BJ (cell line): ENCODE measurements around the gene CPED1. TPM values are rescaled to one million over a fixed set of nuclear protein-coding genes. Genes with fewer than 3 reads are reported as not detected.

Source experiments
- CTCF ChIA-PET: fragments of 350-600 bp; formaldehyde crosslinking; extraction: SDS; loops from one replicate; lab custom pipeline; 2021; ENCODE audit warnings: antibody characterized with exemption, inconsistent platforms; lab: Yijun Ruan, JAX
- POLR2A ChIA-PET: fragments of 300-600 bp; sonication (Branson Sonifier 250); formaldehyde crosslinking; extraction: SDS; loops from one replicate; lab custom pipeline; 2021; ENCODE audit warnings: antibody characterized with exemption; lab: Charles Lee
- DNase-seq: peaks from one replicate; pipeline ENCODE4 v3.0.0-alpha.2; 2011; ENCODE audit warnings: low read depth
- H3K27me3 ChIP-seq: 2 replicates; pipeline ENCODE4 v1.6.0; 2011; ENCODE audit warnings: low read length; ENCODE audit not compliant: control insufficient read depth, insufficient read depth
- H3K36me3 ChIP-seq: 2 replicates; pipeline ENCODE4 v1.5.1; 2011; ENCODE audit warnings: low read length; ENCODE audit not compliant: control insufficient read depth, insufficient read depth
- H3K4me3 ChIP-seq: 2 replicates; pipeline ENCODE4 v1.5.1; 2011; ENCODE audit warnings: low read depth, mild to moderate bottlenecking, control low read depth, low read length
- polyA plus RNA-seq: library from polyadenylated mRNA; depleted of rRNA; stranded (reverse); fragments of >200 nt; gene quantifications from 2 replicates; pipeline ENCODE4 v1.2.3, GENCODE V29; 2011
- TF ChIP-seq, protein P1 (sequence below): IDR thresholded peaks from 2 replicates; pipeline ENCODE4 v1.5.1; 2011; ENCODE audit warnings: low read depth, mild to moderate bottlenecking, control low read depth, inconsistent platforms, low read length, moderate library complexity; ENCODE audit not compliant: insufficient read depth

The CPED1 gene
- polyA plus RNA-seq, 1 experiment = 18.3 TPM

GRCh38 chr7:120944826-120945562 is 43.5 kb upstream of the CPED1 start:
- Histone ChIP-seq H3K27me3 (peaks cover 1% of the 10 kb centered on the region; the same call in 1 of the 2 replicates), H3K36me3 (no peaks in the 10 kb centered on the region), H3K4me3 (no peak overlapping the region)
- POLR2A ChIA-PET = no interaction called here
- TF ChIP-seq, protein P1, sequence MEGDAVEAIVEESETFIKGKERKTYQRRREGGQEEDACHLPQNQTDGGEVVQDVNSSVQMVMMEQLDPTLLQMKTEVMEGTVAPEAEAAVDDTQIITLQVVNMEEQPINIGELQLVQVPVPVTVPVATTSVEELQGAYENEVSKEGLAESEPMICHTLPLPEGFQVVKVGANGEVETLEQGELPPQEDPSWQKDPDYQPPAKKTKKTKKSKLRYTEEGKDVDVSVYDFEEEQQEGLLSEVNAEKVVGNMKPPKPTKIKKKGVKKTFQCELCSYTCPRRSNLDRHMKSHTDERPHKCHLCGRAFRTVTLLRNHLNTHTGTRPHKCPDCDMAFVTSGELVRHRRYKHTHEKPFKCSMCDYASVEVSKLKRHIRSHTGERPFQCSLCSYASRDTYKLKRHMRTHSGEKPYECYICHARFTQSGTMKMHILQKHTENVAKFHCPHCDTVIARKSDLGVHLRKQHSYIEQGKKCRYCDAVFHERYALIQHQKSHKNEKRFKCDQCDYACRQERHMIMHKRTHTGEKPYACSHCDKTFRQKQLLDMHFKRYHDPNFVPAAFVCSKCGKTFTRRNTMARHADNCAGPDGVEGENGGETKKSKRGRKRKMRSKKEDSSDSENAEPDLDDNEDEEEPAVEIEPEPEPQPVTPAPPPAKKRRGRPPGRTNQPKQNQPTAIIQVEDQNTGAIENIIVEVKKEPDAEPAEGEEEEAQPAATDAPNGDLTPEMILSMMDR = no peak
- no peak for DNase-seq
- CTCF ChIA-PET = no interaction called here

DNA sequence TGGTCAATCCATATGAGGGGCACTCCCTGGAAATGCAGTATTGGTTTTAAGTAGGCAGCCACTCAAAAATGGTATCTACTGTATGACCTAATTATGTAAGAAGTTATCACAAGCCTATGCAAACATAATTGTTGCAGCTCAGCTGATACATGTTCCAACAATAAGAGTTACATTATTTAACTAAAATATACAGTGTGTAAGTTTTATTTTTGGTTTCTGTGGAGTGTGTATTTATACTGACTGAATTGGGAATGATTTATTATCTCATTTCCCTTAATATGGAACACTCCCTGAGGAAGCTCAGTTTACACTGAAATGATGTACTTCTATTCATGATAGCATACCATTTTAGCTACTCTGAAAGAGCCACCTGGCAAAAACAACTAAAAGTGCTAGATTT is 40.5 kb upstream of the CPED1 start:
- POLR2A ChIA-PET = no interaction called here
- Histone ChIP-seq H3K36me3 (no peaks in the 10 kb centered on the region), H3K27me3 (peaks cover 1% of the 10 kb centered on the region; the same call in 1 of the 2 replicates), H3K4me3 (no peak overlapping the region)
- CTCF ChIA-PET = interaction anchor here (1.6 kb wide), 1 partner anchor 142 kb away, joined by 6 read pairs; no protein-coding TSS in a partner anchor
- TF ChIP-seq, protein P1 = no peak
- DNase-seq = no peak

DNA sequence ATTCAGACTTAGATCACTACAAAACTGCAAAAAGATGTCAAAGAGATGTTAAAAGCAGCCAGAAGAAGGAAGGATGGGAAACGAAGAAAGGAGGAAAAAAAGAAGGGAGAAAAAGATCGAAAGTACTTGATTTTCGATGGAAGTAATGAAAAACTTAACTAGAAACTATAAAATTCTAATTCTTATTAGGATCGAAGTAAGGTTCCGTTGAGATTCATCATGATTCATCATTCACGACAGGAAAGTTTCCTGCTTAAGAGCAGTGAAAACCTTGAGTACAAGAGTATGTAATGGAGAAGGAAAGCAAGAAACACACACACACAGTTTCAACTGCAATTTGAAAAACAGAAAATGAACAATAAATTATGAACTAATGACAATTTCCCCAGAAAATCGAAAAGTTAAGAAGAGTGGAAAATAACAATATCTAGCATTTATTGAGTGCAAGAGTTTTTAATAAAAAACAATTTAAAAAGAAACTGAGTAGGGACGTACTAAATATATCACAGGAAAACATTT is 39.1 kb upstream of the CPED1 start:
- TF ChIP-seq, protein P1 = no peak
- CTCF ChIA-PET = no interaction called here
- POLR2A ChIA-PET = no interaction called here

DNA sequence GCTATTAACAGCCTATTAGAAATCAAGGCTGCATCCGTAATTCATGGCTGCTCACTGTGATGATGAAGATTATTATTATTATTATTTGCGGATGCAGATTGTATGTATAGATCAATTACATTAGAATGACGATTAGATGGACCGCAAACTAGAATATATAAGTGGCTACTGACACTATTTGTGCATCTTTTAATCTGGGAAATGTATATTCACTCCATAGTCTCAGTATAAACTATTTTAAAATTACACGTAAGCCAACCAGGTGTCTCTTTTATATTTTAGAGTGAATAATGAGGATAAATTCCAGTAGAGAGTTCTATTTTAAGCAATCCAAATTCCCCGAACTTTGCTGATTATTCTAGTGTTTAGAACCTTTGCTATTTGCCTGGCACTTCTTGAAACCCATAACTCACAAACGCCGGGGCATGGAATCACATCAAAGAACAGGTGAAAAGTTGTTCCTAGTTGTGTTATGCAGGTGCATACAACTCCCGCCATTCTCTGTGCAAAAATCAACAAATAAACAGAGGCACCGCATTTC is 38.4 kb upstream of the CPED1 start:
- TF ChIP-seq, protein P1 = no peak
- POLR2A ChIA-PET = interaction anchor here (0.6 kb wide), 6 partner anchors 10 to 609 kb away, joined by 5 to 10 read pairs (median 8); no protein-coding TSS in a partner anchor
- CTCF ChIA-PET = interaction anchor here (1.1 to 1.2 kb wide), 2 partner anchors 30 to 37 kb away, joined by 3 read pairs; no protein-coding TSS in a partner anchor
- Histone ChIP-seq H3K4me3 (peak overlapping the region; percentile 37), H3K36me3 (no peaks in the 10 kb centered on the region), H3K27me3 (peaks cover 1% of the 10 kb centered on the region; the same call in 1 of the 2 replicates)
- DNase-seq = no peak

More for the DNA sequence above, 39.1 kb upstream of the CPED1 start:
- peaks cover 1% of the 10 kb centered on the region; the same call in 1 of the 2 replicates for H3K27me3 ChIP-seq
- no peak for DNase-seq
- H3K4me3 ChIP-seq = no peak overlapping the region
- no peaks in the 10 kb centered on the region for H3K36me3 ChIP-seq
